HPDE6-E6E7 (cell line): ENCODE data around the gene PLEKHA5.
"Not testable (repeated sequence)": the region's sequence is repeated elsewhere in the genome, so short reads cannot be mapped to it uniquely, and the experiment has no call there.

Source experiments
- DNase-seq: peaks from one replicate; pipeline ENCODE4 v3.0.0; 2011; ENCODE audit warnings: missing footprints; ENCODE audit errors: extremely low spot score

Gene PLEKHA5

GRCh38 chr12:19168644-19169043 is 39.1 kb downstream of the PLEKHA5 start:
- DNase-seq = no peak

- no peak for DNase-seq
These were observed 39.7 kb downstream of the PLEKHA5 start for GRCh38 chr12:19169222-19169621.

GRCh38 chr12:19170286-19170685 is 40.8 kb downstream of the PLEKHA5 start:
- DNase-seq = not testable (repeated sequence)

- no peak for DNase-seq
These were observed 42.2 kb downstream of the PLEKHA5 start for GRCh38 chr12:19171731-19172130.

- no peak for DNase-seq
These were observed 48.2 kb downstream of the PLEKHA5 start for GRCh38 chr12:19177754-19178153.

GRCh38 chr12:19179986-19180385 is 50.5 kb downstream of the PLEKHA5 start:
- no peak for DNase-seq

GRCh38 chr12:19181666-19182426 is 52.3 kb downstream of the PLEKHA5 start:
- DNase-seq = no peak

- no peak for DNase-seq
These were observed 53.7 kb downstream of the PLEKHA5 start for GRCh38 chr12:19183121-19183838.

- DNase-seq = no peak
These were observed 55.9 kb downstream of the PLEKHA5 start for GRCh38 chr12:19185262-19185929.

- peak; percentile 15 for DNase-seq
These were observed 57.5 kb downstream of the PLEKHA5 start for GRCh38 chr12:19186722-19187661.

GRCh38 chr12:19189522-19189921 is 60.0 kb downstream of the PLEKHA5 start:
- no peak for DNase-seq

GRCh38 chr12:19190292-19191031 is 60.9 kb downstream of the PLEKHA5 start:
- no peak for DNase-seq

- DNase-seq = no peak
These were observed 61.6 kb downstream of the PLEKHA5 start for GRCh38 chr12:19191089-19191488.

- DNase-seq = no peak
These were observed 62.0 kb downstream of the PLEKHA5 start for GRCh38 chr12:19191563-19191962.

- DNase-seq = no peak
These were observed 63.2 kb downstream of the PLEKHA5 start for GRCh38 chr12:19192710-19193109.

- DNase-seq = no peak
These were observed 65.4 kb downstream of the PLEKHA5 start for GRCh38 chr12:19194963-19195362.

GRCh38 chr12:19196959-19197630 is 67.6 kb downstream of the PLEKHA5 start:
- DNase-seq = no peak

GRCh38 chr12:19198272-19198671 is 68.7 kb downstream of the PLEKHA5 start:
- DNase-seq = peak; percentile 16

GRCh38 chr12:19199332-19199731 is 69.8 kb downstream of the PLEKHA5 start:
- DNase-seq = no peak

GRCh38 chr12:19200261-19200660 is 70.7 kb downstream of the PLEKHA5 start:
- no peak for DNase-seq
